GM12891 (cell line): ENCODE data around the gene TOP1.

Experiments used
- DNase-seq: peaks from one replicate; pipeline ENCODE4 v3.0.0; 2011; ENCODE audit warnings: low spot score; ENCODE audit not compliant: insufficient read length
- FAIRE-seq: peaks from 2 replicates; lab custom pipeline; 2011; peaks lifted over from hg19 to GRCh38; lab: Jason Lieb, UNC
- PAX5 ChIP-seq: IDR thresholded peaks from 2 replicates; pipeline ENCODE4 v1.6.1; 2011; ENCODE audit warnings: low read length, moderate library complexity, mild to moderate bottlenecking; ENCODE audit not compliant: insufficient read depth, severe bottlenecking
- POLR2A ChIP-seq: IDR thresholded peaks from 2 replicates; pipeline ENCODE4 v1.6.1; 2011; ENCODE audit warnings: low read depth, low read length, control low read depth
- POLR2AphosphoS5 ChIP-seq: IDR thresholded peaks from 2 replicates; pipeline ENCODE4 v1.6.1; 2011; ENCODE audit warnings: low read depth, low read length, control low read depth
- POU2F2 ChIP-seq: IDR thresholded peaks from 2 replicates; pipeline ENCODE4 v1.6.1; 2011; ENCODE audit warnings: low read depth, mild to moderate bottlenecking, control low read depth, low read length, moderate library complexity
- SPI1 ChIP-seq: IDR thresholded peaks from 2 replicates; pipeline ENCODE4 v1.6.1; 2011; ENCODE audit warnings: low read depth, low read length, control low read depth
- TAF1 ChIP-seq: IDR thresholded peaks from 2 replicates; pipeline ENCODE4 v1.6.1; 2011; ENCODE audit warnings: low read depth, low read length, control low read depth

The TOP1 gene

DNA sequence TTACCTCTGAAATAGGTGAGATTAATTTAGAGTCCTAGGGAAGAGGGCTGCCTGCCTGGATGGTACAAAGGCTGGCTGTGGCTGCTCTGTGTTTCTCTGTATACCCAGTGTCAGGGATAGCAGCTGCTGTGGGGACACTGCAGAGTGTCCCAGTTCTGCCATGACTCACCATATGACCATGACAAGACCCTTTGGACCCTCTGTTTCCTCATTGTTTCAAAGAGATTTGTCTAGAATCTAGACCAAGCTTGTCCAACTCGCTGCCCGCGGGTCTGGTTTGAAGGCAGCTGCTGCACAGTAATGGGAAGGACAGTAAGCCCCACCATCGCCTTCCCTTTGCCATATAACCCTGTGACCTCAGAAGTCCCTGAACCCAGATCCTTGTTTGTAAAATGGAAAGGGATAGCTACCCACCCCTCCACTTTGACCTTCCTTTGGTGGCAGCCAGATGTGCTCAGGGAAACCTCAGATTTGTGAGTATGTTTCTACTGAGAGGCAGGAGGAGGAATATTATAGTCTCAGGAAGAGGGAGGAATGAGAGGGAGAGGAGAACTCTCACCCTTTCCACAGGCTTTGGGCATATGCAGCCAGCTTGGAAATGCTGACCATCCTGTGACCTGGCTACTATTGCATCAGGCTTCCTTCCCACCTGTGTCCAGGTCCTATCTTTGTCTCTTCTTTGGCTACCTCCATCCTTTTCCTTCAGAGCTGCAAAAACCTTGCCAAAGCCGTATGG is 122.7 kb downstream of the TOP1 start:
- FAIRE-seq: no peak
- TF ChIP-seq POLR2A: no peak
- TF ChIP-seq SPI1: no peak
- TF ChIP-seq PAX5: no peak
- no peak for TF ChIP-seq POU2F2
- no peak for TF ChIP-seq POLR2AphosphoS5
- TF ChIP-seq TAF1: no peak
- no peak for DNase-seq

DNA sequence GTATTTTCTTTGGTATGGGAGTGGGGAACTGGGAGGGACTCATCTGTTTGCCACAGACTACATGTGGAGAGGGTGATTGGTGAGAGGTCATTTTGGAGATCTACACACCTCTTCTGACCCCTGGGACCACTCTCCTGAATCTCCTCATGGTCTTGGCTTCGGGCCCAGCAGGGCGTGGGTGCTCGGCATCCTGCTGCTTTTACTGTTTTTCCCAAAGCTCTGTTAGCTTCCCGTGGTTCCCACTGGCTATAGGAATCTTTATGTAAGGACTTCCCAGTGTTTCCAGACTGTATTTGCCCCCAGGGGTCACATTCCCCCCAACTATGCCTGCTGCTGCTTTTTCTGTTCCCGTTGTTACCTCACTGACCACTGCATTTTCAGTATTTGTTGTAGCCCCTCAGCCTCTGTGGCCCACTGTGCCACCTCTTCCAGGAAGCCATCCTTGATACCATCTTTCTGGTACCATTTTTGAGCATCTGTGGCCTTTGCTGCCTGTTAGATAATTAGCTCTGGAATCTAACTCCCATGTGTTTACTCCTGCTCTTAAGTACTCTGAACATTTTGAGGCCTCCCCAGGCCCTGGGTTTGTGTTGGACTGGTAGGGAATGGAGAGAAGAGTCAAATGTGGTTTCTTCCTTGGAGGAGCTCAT is 123.6 kb downstream of the TOP1 start:
- TF ChIP-seq TAF1 (no peak), POLR2A (no peak), SPI1 (no peak)
- no peak for DNase-seq
- FAIRE-seq: no peak

- DNase-seq (no peak), FAIRE-seq (no peak)
- TF ChIP-seq POLR2A: no peak
- no peak for TF ChIP-seq SPI1
- TF ChIP-seq POU2F2: no peak
- TF ChIP-seq POLR2AphosphoS5: no peak
- TF ChIP-seq TAF1: no peak
- no peak for TF ChIP-seq PAX5
These were observed 126.0 kb downstream of the TOP1 start for GRCh38 chr20:41154436-41155176.

GRCh38 chr20:41155261-41155660 is 126.6 kb downstream of the TOP1 start:
- no peak for FAIRE-seq
- TF ChIP-seq POLR2AphosphoS5 (no peak), SPI1 (no peak)
- DNase-seq: no peak

DNA sequence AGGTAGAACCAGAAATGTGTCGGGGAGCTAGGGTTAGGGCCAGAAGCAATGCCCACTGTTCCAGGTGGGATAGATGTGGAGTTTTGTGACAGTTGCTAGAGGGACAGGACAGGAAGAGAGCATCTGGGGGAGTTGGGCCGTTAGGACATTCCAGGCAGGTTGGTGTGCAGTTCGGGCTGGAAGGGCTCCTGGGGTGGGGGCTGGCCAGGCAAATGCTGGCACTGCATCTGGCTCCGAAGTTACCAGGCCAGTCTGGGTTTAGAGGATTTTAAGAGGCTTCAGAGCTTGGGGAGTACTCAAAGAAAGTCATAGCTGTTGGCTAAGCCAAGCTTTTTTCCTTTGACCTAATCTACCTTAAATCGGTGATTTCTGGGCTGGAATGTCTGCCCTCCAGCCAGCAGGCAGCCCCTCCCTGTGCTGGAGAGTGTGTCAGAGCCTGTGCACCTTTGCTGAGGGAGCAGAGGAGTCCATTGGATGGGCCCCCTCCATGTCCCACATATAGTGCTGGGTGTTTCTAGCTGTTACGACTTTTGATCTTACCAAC is 129.5 kb downstream of the TOP1 start:
- DNase-seq (no peak), FAIRE-seq (peak; percentile 35)
- no peak for TF ChIP-seq TAF1
- no peak for TF ChIP-seq POLR2AphosphoS5
- TF ChIP-seq SPI1: no peak
- TF ChIP-seq PAX5: no peak
- no peak for TF ChIP-seq POU2F2
- no peak for TF ChIP-seq POLR2A

GRCh38 chr20:41159547-41159946 is 130.9 kb downstream of the TOP1 start:
- FAIRE-seq (no peak), DNase-seq (no peak)
- TF ChIP-seq POLR2A (no peak), PAX5 (no peak), POLR2AphosphoS5 (no peak), POU2F2 (no peak), TAF1 (no peak), SPI1 (no peak)

- TF ChIP-seq SPI1: no peak
- no peak for TF ChIP-seq TAF1
- no peak for TF ChIP-seq POU2F2
- FAIRE-seq: no peak
- DNase-seq: no peak
These were observed 132.1 kb downstream of the TOP1 start for GRCh38 chr20:41160686-41161085.

GRCh38 chr20:41161886-41162285 is 133.3 kb downstream of the TOP1 start:
- FAIRE-seq (no peak), DNase-seq (no peak)
- no peak for TF ChIP-seq POLR2A
- TF ChIP-seq PAX5: no peak
- no peak for TF ChIP-seq TAF1
- TF ChIP-seq POU2F2: no peak
- TF ChIP-seq SPI1: no peak
- no peak for TF ChIP-seq POLR2AphosphoS5

DNA sequence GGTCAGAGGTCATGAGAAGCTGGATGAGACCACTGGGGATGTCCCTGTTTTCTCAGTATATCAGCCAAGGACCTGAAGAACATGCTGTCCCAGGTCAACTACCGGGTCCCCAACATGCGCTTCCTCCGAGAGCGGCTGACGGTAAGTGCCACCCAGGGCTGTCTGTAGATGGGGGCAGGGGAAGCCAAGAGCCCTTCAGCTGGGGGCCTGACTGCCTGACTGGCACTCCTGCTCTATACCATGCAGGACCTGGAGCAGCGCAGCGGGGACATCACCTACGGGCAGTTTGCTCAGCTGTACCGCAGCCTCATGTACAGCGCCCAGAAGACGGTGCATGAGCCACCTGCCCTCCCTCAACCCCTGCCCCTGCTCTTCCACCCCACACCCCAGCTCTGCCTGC is 133.8 kb downstream of the TOP1 start:
- no peak for FAIRE-seq
- no peak for TF ChIP-seq POU2F2
- no peak for TF ChIP-seq SPI1
- TF ChIP-seq TAF1: no peak
- TF ChIP-seq PAX5: no peak
- no peak for TF ChIP-seq POLR2A
- no peak for TF ChIP-seq POLR2AphosphoS5
- DNase-seq: no peak
